GM21381 (cell line): ENCODE measurements around the gene GCK.
A peak's percentile ranks its signal among the peaks of the same experiment; 100 is the strongest.
"Not testable (repeated sequence)": the region's sequence is repeated elsewhere in the genome, so short reads cannot be mapped to it uniquely, and the experiment has no call there.

Experiments
- ATAC-seq: cut with Tn5 transposase; IDR thresholded peaks from one replicate; pipeline ENCODE4 v1.9.1; 2021; ENCODE audit warnings: mild to moderate bottlenecking, moderate library complexity; ENCODE audit not compliant: unreplicated experiment

GCK gene

GRCh38 chr7:44208085-44208484, 18.8 kb upstream of the GCK start:
- ATAC-seq, result no peak

GRCh38 chr7:44206008-44206407, 16.8 kb upstream of the GCK start:
- no peak for ATAC-seq

GRCh38 chr7:44201813-44202212, 12.6 kb upstream of the GCK start:
- ATAC-seq, result no peak

- ATAC-seq, result peak; percentile 99
Observed at GRCh38 chr7:44200699-44201461, 11.6 kb upstream of the GCK start, which contains the start of gene YKT6. Gene YKT6 (plus strand): TSS chr7:44200978. CDS start chr7:44201136, 158 bp downstream.

GRCh38 chr7:44200163-44200562, 10.9 kb upstream of the GCK start:
- not testable (repeated sequence) for ATAC-seq

- ATAC-seq, result no peak
Observed at GRCh38 chr7:44197474-44197873, 8.2 kb upstream of the GCK start.

- ATAC-seq, result no peak
Observed at GRCh38 chr7:44196450-44196872, 7.2 kb upstream of the GCK start.

GRCh38 chr7:44195889-44196288, 6.7 kb upstream of the GCK start:
- ATAC-seq, result no peak

GRCh38 chr7:44194562-44195145, 5.4 kb upstream of the GCK start:
- ATAC-seq, result no peak

- no peak for ATAC-seq
Observed at GRCh38 chr7:44194069-44194468, 4.8 kb upstream of the GCK start.

GRCh38 chr7:44193011-44193802, 4.0 kb upstream of the GCK start:
- ATAC-seq, result no peak

- no peak for ATAC-seq
Observed at GRCh38 chr7:44191171-44191570, 1.9 kb upstream of the GCK start.

GRCh38 chr7:44189993-44190872, 994 bp upstream of the GCK start:
- ATAC-seq, result no peak

- ATAC-seq, result no peak
Observed at GRCh38 chr7:44188480-44189225, 586 bp downstream of the GCK start.

- ATAC-seq, result no peak
Observed at GRCh38 chr7:44187636-44188416, 1.4 kb downstream of the GCK start.

- ATAC-seq, result no peak
Observed at GRCh38 chr7:44186736-44187135, 2.5 kb downstream of the GCK start.

GRCh38 chr7:44185729-44186128, 3.5 kb downstream of the GCK start:
- ATAC-seq, result no peak

GRCh38 chr7:44184873-44185446, 4.3 kb downstream of the GCK start:
- ATAC-seq, result no peak
